K562 (cell line): ENCODE data around the gene NAGS. TPM values are rescaled to one million over a fixed set of nuclear protein-coding genes. Genes with fewer than 3 reads are reported as not detected.

Experiments used
- ATAC-seq: fragments of 200-7000 bp; cut with Tn5 transposase; 3 replicates; pipeline ENCODE4 v1.9.1; 2020; ENCODE audit warnings: moderate library complexity
- BruUV-seq: library from RNA; stranded (reverse); fragments of 400-500 nt; replicated peaks from 2 replicates; lab custom pipeline; 2021; lab: Mats Ljungman, UMichigan
- CTCF ChIA-PET: fragments of 300-600 bp; formaldehyde crosslinking; extraction: SDS; loops from one replicate; lab custom pipeline; 2021; ENCODE audit warnings: low intra/inter-chr PET ratio; lab: Yijun Ruan, JAX
- POLR2A ChIA-PET: fragments of 300-600, 350-650 bp; sonication (Branson Sonifier 250); formaldehyde crosslinking; extraction: SDS; loops from one replicate; lab custom pipeline; 2021; ENCODE audit warnings: antibody characterized with exemption, inconsistent platforms; lab: Yijun Ruan, JAX
- DNase-seq, 4 experiments: peaks; one replicate each; pipeline versions ENCODE4 v3.0.0 to v3.0.0-alpha.2; 2011 to 2018; ENCODE audit warnings: low spot score in 3 of 4, mixed read lengths in 3 of 4; ENCODE audit errors: extremely low read depth in 1 of 4
- FAIRE-seq: peaks from 2 replicates; lab custom pipeline; 2011; peaks lifted over from hg19 to GRCh38; lab: Jason Lieb, UNC
- H2AFZ ChIP-seq: 2 replicates; pipeline ENCODE4 v1.6.0; 2011; ENCODE audit warnings: low read depth, low read length, control low read depth, inconsistent platforms
- H3K27ac ChIP-seq: fragments of 200-600 bp; 3 replicates; pipeline ENCODE4 v1.8.0; 2011; ENCODE audit warnings: low read depth, mild to moderate bottlenecking, control low read depth, inconsistent platforms, low read length, moderate library complexity, mixed read lengths; ENCODE audit errors: extremely low read depth
- H3K27me3 ChIP-seq, 2 experiments: fragments of 300-600 bp in 1 of 2; 2 replicates in 1 of 2; 3 replicates in 1 of 2; pipeline versions ENCODE4 v1.6.0 to v1.8.0; 2011; ENCODE audit warnings: inconsistent platforms in 2 of 2, low read length in 2 of 2, mild to moderate bottlenecking in 1 of 2, mixed read lengths in 1 of 2, moderate library complexity in 1 of 2; ENCODE audit not compliant: control insufficient read depth in 2 of 2, insufficient read depth in 2 of 2
- H3K36me3 ChIP-seq: fragments of 300-600 bp; 3 replicates; pipeline ENCODE4 v1.8.0; 2011; ENCODE audit warnings: mild to moderate bottlenecking, low read length, inconsistent platforms; ENCODE audit not compliant: control insufficient read depth, insufficient read depth
- H3K4me1 ChIP-seq, 2 experiments: fragments of 200-600 bp in 1 of 2; replicated peaks in 1 of 2; 2 replicates in 1 of 2; 3 replicates in 1 of 2; pipeline versions ENCODE4 v1.5.1 to v1.8.0; 2011; ENCODE audit warnings: inconsistent platforms in 2 of 2, low read length in 2 of 2, mild to moderate bottlenecking in 1 of 2, mixed read lengths in 1 of 2, moderate library complexity in 1 of 2; ENCODE audit not compliant: control insufficient read depth in 2 of 2, insufficient read depth in 2 of 2
- H3K4me2 ChIP-seq: 2 replicates; pipeline ENCODE4 v1.6.1; 2011; ENCODE audit warnings: low read length, control low read depth, inconsistent platforms, mixed read lengths; ENCODE audit not compliant: insufficient read depth
- H3K4me3 ChIP-seq: fragments of 200-600 bp; sonication (generic), shearing (Covaris generic); 2 replicates; pipeline ENCODE4 v1.5.1; 2016; ENCODE audit warnings: control low read depth, inconsistent platforms
- H3K79me2 ChIP-seq: fragments of 200-600 bp; 3 replicates; pipeline ENCODE4 v1.8.0; 2011; ENCODE audit warnings: low read length, inconsistent platforms; ENCODE audit not compliant: control insufficient read depth, insufficient read depth
- H3K9ac ChIP-seq, 2 experiments: 2 replicates each; pipeline versions ENCODE4 v1.6.0 to v1.6.1; 2011; ENCODE audit warnings: low read depth in 2 of 2, low read length in 2 of 2, control low read depth in 1 of 2, inconsistent platforms in 1 of 2, mild to moderate bottlenecking in 1 of 2, mixed read lengths in 1 of 2; ENCODE audit not compliant: insufficient read depth in 1 of 2
- H3K9me1 ChIP-seq: one replicate; pipeline ENCODE4 v1.6.0; 2011; ENCODE audit warnings: inconsistent platforms, mild to moderate bottlenecking, low read length, moderate library complexity; ENCODE audit not compliant: control insufficient read depth, insufficient read depth
- H3K9me3 ChIP-seq: replicated peaks from 2 replicates; pipeline ENCODE4 v1.5.1; 2011; ENCODE audit warnings: low read depth, low read length, inconsistent platforms; ENCODE audit not compliant: control insufficient read depth, insufficient read depth
- H4K20me1 ChIP-seq: replicated peaks from 2 replicates; pipeline ENCODE4 v1.6.1; 2011; ENCODE audit warnings: low read length, inconsistent platforms, mixed read lengths; ENCODE audit not compliant: control insufficient read depth, insufficient read depth
- CREBBP ChIP-seq: IDR thresholded peaks from one replicate; pipeline ENCODE4 v1.6.1; 2012; ENCODE audit warnings: low read depth, mild to moderate bottlenecking, control low read depth, inconsistent platforms, low read length
- FOXA3 ChIP-seq, 2 experiments: fragments of 450-650 bp in 1 of 2; sonication (generic) in 1 of 2; formaldehyde crosslinking; IDR thresholded peaks in 1 of 2; conservative IDR thresholded peaks in 1 of 2; 2 replicates each; pipeline versions ENCODE4 v1.4.0 to v1.8.0; 2020 to 2022; ENCODE audit warnings: mild to moderate bottlenecking in 2 of 2, missing genetic modification reagents in 1 of 2
- HCFC1 ChIP-seq: IDR thresholded peaks from 2 replicates; pipeline ENCODE4 v1.6.1; 2012; ENCODE audit warnings: low read depth, low read length, improper control_type of control experiment
- KDM4B ChIP-seq, 2 experiments: fragments of 450-650 bp in 1 of 2; sonication (generic) in 1 of 2; IDR thresholded peaks; 2 replicates each; pipeline ENCODE4 v1.6.1; 2016 to 2017; ENCODE audit warnings: borderline replicate concordance in 2 of 2, antibody characterized with exemption in 1 of 2, low read depth in 1 of 2, mild to moderate bottlenecking in 1 of 2
- MED1 ChIP-seq: sonication (generic); formaldehyde crosslinking; IDR thresholded peaks from 2 replicates; pipeline ENCODE4 v1.8.1; 2023; ENCODE audit warnings: missing genetic modification reagents, borderline replicate concordance
- OTX1 ChIP-seq: fragments of 450-650 bp; formaldehyde crosslinking; IDR thresholded peaks from 2 replicates; pipeline ENCODE4 v1.4.0; 2022; ENCODE audit warnings: mild to moderate bottlenecking
- POLR2G ChIP-seq: fragments of 200-400 bp; formaldehyde crosslinking; IDR thresholded peaks from 2 replicates; pipeline ENCODE4 v1.6.1; 2017; ENCODE audit warnings: low read depth, mild to moderate bottlenecking, antibody characterized with exemption, low read length, moderate library complexity
- POLR2H ChIP-seq: IDR thresholded peaks from 2 replicates; pipeline ENCODE4 v1.6.1; 2016; ENCODE audit warnings: missing genetic modification characterization, low read depth, mild to moderate bottlenecking, control low read depth, missing compliant biosample characterization, moderate library complexity
- RAD51 ChIP-seq: fragments of 450-650 bp; IDR thresholded peaks from 2 replicates; pipeline ENCODE4 v1.7.1; 2016; ENCODE audit warnings: low read depth, mild to moderate bottlenecking, borderline replicate concordance
- RBFOX2 ChIP-seq: fragments of 200-400 bp; formaldehyde crosslinking; IDR thresholded peaks from 2 replicates; pipeline ENCODE4 v1.6.1; 2017; ENCODE audit warnings: low read depth, mild to moderate bottlenecking, low read length, moderate library complexity
- SIRT6 ChIP-seq: IDR thresholded peaks from one replicate; pipeline ENCODE4 v1.6.1; 2012; ENCODE audit warnings: low read depth, mild to moderate bottlenecking, control low read depth, inconsistent platforms, low read length, moderate library complexity
- ZNF143 ChIP-seq: sonication (generic); formaldehyde crosslinking; IDR thresholded peaks from 2 replicates; pipeline ENCODE4 v1.9.0; 2022; ENCODE audit warnings: mild to moderate bottlenecking, missing genetic modification reagents
- ZNF3 ChIP-seq: fragments of 250-450 bp; sonication (Bioruptor Pico); IDR thresholded peaks from 2 replicates; pipeline ENCODE4 v1.5.0; 2021; ENCODE audit warnings: mild to moderate bottlenecking, moderate library complexity
- ZNF431 ChIP-seq: sonication (generic); formaldehyde crosslinking; IDR thresholded peaks from 2 replicates; pipeline ENCODE4 v1.8.0; 2022; ENCODE audit warnings: mild to moderate bottlenecking, missing genetic modification reagents
- ZNF561 ChIP-seq: fragments of 450-650 bp; formaldehyde crosslinking; conservative IDR thresholded peaks from 2 replicates; pipeline ENCODE4 v1.4.0; 2020; ENCODE audit warnings: mild to moderate bottlenecking, moderate library complexity
- WGBS: fragments of 100-300 bp; shearing (Covaris generic); methylation state at CpG from one replicate; pipeline ENCODE4 v1.1.6; 2016; ENCODE audit warnings: low coverage, mixed read lengths; ENCODE audit not compliant: insufficient coverage; ENCODE audit errors: missing lambda C conversion rate; 5-methylcytosine and 5-hydroxymethylcytosine counted together
- in situ Hi-C: fragments of 300-500 bp; cut with MboI; formaldehyde crosslinking; loops from 4 replicates; pipeline ENCODE4 v1.15.0; 2018; ENCODE audit warnings: inconsistent platforms, mixed read lengths
- intact Hi-C: fragments of 100-400 bp; cut with micrococcal nuclease; formaldehyde crosslinking; loops from 2 replicates; pipeline ENCODE4 v1.14.2; 2022
- polyA plus RNA-seq, 8 experiments: library from polyadenylated mRNA; depleted of rRNA in 4 of 8; stranded (reverse) in 5 of 8; unstranded in 3 of 8; fragments of >200 nt; fragmentation: Nextera tagmentation in 2 of 8; fragmentation: Illumina TruSeq in 1 of 8; extraction: Ambion mirVana in 2 of 8; extraction: Trizol in 1 of 8; gene quantifications; 2 replicates each; pipeline versions ENCODE4 v1.2.1 to v1.2.3, GENCODE V29; 2011 to 2014; ENCODE audit warnings: inconsistent platforms in 1 of 8, missing spikeins in 1 of 8
- total RNA-seq, 7 experiments: library from RNA; depleted of rRNA in 6 of 7; stranded (reverse); fragments of >200 nt in 6 of 7; fragmentation: Illumina TruSeq in 2 of 7; extraction: Trizol in 2 of 7; gene quantifications; 2 replicates each; pipeline versions ENCODE4 v1.2.1 to v1.2.3, GENCODE V29; 2011 to 2021; ENCODE audit warnings: low replicate concordance in 1 of 7
- TF ChIP-seq, protein P1 (sequence below): fragments of 450-650 bp; conservative IDR thresholded peaks from 2 replicates; pipeline ENCODE4 v1.6.1; 2016; ENCODE audit warnings: missing genetic modification characterization, low read depth, mild to moderate bottlenecking, control low read depth, missing compliant biosample characterization
- TF ChIP-seq, protein P2 (sequence below): IDR thresholded peaks from 2 replicates; pipeline ENCODE4 v1.6.1; 2012; ENCODE audit warnings: low read depth, low read length, improper control_type of control experiment, borderline replicate concordance

Gene NAGS
- total and polyA plus RNA-seq, 9 of the 15 experiments (the other 6 are each of a cell fraction or from before 2014, with no cell fraction given), result not detected

DNA sequence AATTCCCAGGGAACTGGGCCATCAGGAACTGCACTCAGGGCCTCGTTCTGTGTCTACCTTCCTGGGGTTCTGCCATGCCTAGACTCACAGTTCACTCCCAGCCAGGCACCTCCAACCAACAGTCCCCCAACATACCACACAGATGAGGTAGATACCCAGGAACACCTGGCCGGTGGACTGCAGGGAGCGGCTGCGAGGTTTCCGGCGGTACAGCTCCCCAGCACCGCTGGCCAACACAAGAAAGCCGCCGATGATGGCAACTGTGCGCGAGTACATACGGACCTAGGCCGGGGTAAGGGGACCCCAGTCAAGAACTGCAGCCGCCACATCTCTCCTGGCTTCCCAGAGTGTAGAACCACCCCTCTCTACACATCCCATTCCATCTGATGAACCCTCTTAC is 8.5 kb downstream of the NAGS start:
- Histone ChIP-seq H4K20me1 (0 out of 2 replicates have a peak, but pooled peaks cover 4% of the 10 kb centered on the region), H3K27ac (no peak overlapping the region), H3K36me3 (peaks cover 16% of the 10 kb centered on the region; the same call in 1 of the 3 replicates), H3K9me1 (no peaks in the 10 kb centered on the region), H3K79me2 (peaks cover 12% of the 10 kb centered on the region; the same call in 2 of the 3 replicates), H3K9ac (peak overlapping the region in 1 of 2 experiments; percentile 18; a peak in 2 of 4 replicates), H3K4me1 (peaks cover 4 to 20% of the 10 kb centered on the region in 2 experiments; a peak in 4 of 5 replicates), H3K4me2 (no peak overlapping the region), H3K4me3 (no peak overlapping the region), H3K9me3 (no peaks in the 10 kb centered on the region), H3K27me3 (no peaks in the 10 kb centered on the region), H2AFZ (no peak overlapping the region)
- in situ Hi-C loops, result no loop called here
- peak in 1 of 4 experiments; percentile 8 for DNase-seq
- TF ChIP-seq FOXA3 (CRISPR knock-in tag; conservative IDR thresholded peaks at IDR 0.05 in 1 of 2, IDR thresholded peaks at IDR 0.05 in 1 of 2) (no peak), MED1 (CRISPR knock-in tag) (no peak), POLR2H (tag) (no peak), ZNF561 (CRISPR knock-in tag) (no peak), RBFOX2 (0 out of 2 replicates have a peak, but pooled peaks have one; percentile 19), ZNF143 (CRISPR knock-in tag) (no peak), HCFC1 (no peak), CREBBP (no peak), OTX1 (CRISPR knock-in tag) (no peak), RAD51 (no peak), ZNF3 (CRISPR knock-in tag) (no peak), ZNF431 (no peak), POLR2G (0 out of 2 replicates have a peak, but pooled peaks have one; percentile 16), SIRT6 (no peak), KDM4B (IDR thresholded peaks at IDR 0.05; ENCODE audit: borderline replicate concordance in 2 of 2, low read depth in 1 of 2) (no peak)
- TF ChIP-seq, protein P1, sequence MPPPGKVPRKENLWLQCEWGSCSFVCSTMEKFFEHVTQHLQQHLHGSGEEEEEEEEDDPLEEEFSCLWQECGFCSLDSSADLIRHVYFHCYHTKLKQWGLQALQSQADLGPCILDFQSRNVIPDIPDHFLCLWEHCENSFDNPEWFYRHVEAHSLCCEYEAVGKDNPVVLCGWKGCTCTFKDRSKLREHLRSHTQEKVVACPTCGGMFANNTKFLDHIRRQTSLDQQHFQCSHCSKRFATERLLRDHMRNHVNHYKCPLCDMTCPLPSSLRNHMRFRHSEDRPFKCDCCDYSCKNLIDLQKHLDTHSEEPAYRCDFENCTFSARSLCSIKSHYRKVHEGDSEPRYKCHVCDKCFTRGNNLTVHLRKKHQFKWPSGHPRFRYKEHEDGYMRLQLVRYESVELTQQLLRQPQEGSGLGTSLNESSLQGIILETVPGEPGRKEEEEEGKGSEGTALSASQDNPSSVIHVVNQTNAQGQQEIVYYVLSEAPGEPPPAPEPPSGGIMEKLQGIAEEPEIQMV (tag), result no peak
- TF ChIP-seq, protein P2, sequence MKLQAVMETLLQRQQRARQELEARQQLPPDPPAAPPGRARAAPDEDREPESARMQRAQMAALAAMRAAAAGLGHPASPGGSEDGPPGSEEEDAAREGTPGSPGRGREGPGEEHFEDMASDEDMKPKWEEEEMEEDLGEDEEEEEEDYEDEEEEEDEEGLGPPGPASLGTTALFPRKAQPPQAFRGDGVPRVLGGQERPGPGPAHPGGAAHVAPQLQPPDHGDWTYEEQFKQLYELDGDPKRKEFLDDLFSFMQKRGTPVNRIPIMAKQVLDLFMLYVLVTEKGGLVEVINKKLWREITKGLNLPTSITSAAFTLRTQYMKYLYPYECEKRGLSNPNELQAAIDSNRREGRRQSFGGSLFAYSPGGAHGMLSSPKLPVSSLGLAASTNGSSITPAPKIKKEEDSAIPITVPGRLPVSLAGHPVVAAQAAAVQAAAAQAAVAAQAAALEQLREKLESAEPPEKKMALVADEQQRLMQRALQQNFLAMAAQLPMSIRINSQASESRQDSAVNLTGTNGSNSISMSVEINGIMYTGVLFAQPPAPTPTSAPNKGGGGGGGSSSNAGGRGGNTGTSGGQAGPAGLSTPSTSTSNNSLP, result no peak
- no TSS peak for BruUV-seq
- intact Hi-C loops, result loop anchor here (10.0 kb wide), 1 partner anchor 152 kb away; no protein-coding TSS in a partner anchor
- FAIRE-seq, result no peak
- CTCF ChIA-PET, result no interaction called here
- POLR2A ChIA-PET, result no interaction called here
- 94% methylated on average over 14 of the region's 14 CpGs for WGBS
- ATAC-seq, result no peak
